Measurements from ENCODE around the gene ABO. TPM values are rescaled to one million over a fixed set of nuclear protein-coding genes. Genes with fewer than 3 reads are reported as not detected.

Gene ABO
- total and polyA plus RNA-seq, 2 of the 8 experiments (the other 6 are each of a cell fraction or from before 2014, with no cell fraction given) = 0.03 TPM; not detected in 1

GRCh38 chr9:133260334-133261102, 14.5 kb downstream of the ABO start:
- H3K4me3 ChIP-seq (ENCODE audit: extremely low read depth in 1 of 4, insufficient read depth in 2 of 4, low read depth in 3 of 4, low read length in 4 of 4) = no peak overlapping the region
- H2AFZ ChIP-seq (ENCODE audit: low read length) = no peak overlapping the region
- H3K23me2 ChIP-seq (ENCODE audit: low read depth, low read length) = no peaks in the 10 kb centered on the region
- TF ChIP-seq SP4 (IDR thresholded peaks at IDR 0.05; ENCODE audit: low read length) (no peak), CEBPB (IDR thresholded peaks at IDR 0.05; ENCODE audit: low read depth, low read length) (no peak), ZNF274 (IDR thresholded peaks at IDR 0.05; ENCODE audit: borderline replicate concordance, extremely low read depth, low read length) (no peak), RAD21 (IDR thresholded peaks at IDR 0.05 in 1 of 2, conservative IDR thresholded peaks at IDR 0.05 in 1 of 2; ENCODE audit: low read depth in 2 of 2, low read length in 2 of 2) (no peak), KDM4A (IDR thresholded peaks at IDR 0.05; ENCODE audit: low read depth, low read length, severe bottlenecking) (no peak), SP1 (IDR thresholded peaks at IDR 0.05; ENCODE audit: low read depth, low read length) (no peak), GABPA (IDR thresholded peaks at IDR 0.05; ENCODE audit: borderline replicate concordance, insufficient read depth, low read length) (no peak)
- CTCF ChIA-PET (ENCODE audit: partially characterized antibody) = no interaction called here
- no peak overlapping the region for H4K8ac ChIP-seq (ENCODE audit: extremely low read depth, insufficient read depth, low read length)
- H3K18ac ChIP-seq (ENCODE audit: extremely low read depth, low read length) = no peak overlapping the region
- no peak overlapping the region for H3K14ac ChIP-seq (ENCODE audit: insufficient read length)
- H3K27ac ChIP-seq (ENCODE audit: low read depth, low read length) = no peak overlapping the region
- no peak overlapping the region for H3K4me2 ChIP-seq (ENCODE audit: insufficient read depth in 1 of 2, low read depth in 2 of 2, low read length in 2 of 2)
- no peak overlapping the region for H2BK20ac ChIP-seq (ENCODE audit: low read length)
- DNase-seq (ENCODE audit: low read depth in 1 of 2, low spot score in 2 of 2) (no peak), FAIRE-seq (no peak)
- no peak overlapping the region for H2BK12ac ChIP-seq (ENCODE audit: low read depth, low read length)
- H3K9ac ChIP-seq (replicated peaks in 1 of 4; ENCODE audit: extremely low read depth in 1 of 4, low read depth in 3 of 4, low read length in 3 of 4) = no peak overlapping the region
- H2AK5ac ChIP-seq (ENCODE audit: low read depth, low read length) = no peak overlapping the region
- POLR2A ChIA-PET (ENCODE audit: partially characterized antibody) = no interaction called here
- no peak overlapping the region for H3K4ac ChIP-seq (replicated peaks; ENCODE audit: insufficient read length, low read depth, low read length)
- H2BK5ac ChIP-seq (ENCODE audit: low read depth, low read length) = no peak overlapping the region
- H3K36me3 ChIP-seq (ENCODE audit: control insufficient read depth in 2 of 4, insufficient read depth in 4 of 4, low read length in 3 of 4) = no peaks in the 10 kb centered on the region
- H2BK120ac ChIP-seq (replicated peaks; ENCODE audit: low read depth, low read length) = no peak overlapping the region
- no peak overlapping the region for H2BK15ac ChIP-seq (ENCODE audit: low read length)
- 89% methylated on average over 9 of the region's 9 CpGs; no CpG with 5 or more reads in 1 of the 2 experiments for WGBS, 2 experiments (ENCODE audit: extremely low coverage in 1 of 2, insufficient coverage in 1 of 2, insufficient read length in 1 of 2, insufficient replicate concordance in 2 of 2, low coverage in 1 of 2, low lambda C conversion rate in 2 of 2, missing lambda C conversion rate in 1 of 2)
- no peaks in the 10 kb centered on the region for H4K20me1 ChIP-seq (replicated peaks in 1 of 2; ENCODE audit: control insufficient read depth in 1 of 2, insufficient read depth in 2 of 2, low read length in 2 of 2)
- H4K5ac ChIP-seq (ENCODE audit: insufficient read length, low read depth, low read length) = no peak overlapping the region
- no peak overlapping the region for H3K56ac ChIP-seq (replicated peaks; ENCODE audit: insufficient read length, low read depth, low read length)
- no peaks in the 10 kb centered on the region for H3K79me2 ChIP-seq (ENCODE audit: control insufficient read depth in 1 of 2, insufficient read depth in 2 of 2, low read length in 2 of 2)
- 0 out of 7 replicates have a peak, but pooled peaks cover 0 to 4% (median 0%) of the 10 kb centered on the region in 4 experiments for H3K27me3 ChIP-seq (replicated peaks in 1 of 4; ENCODE audit: control insufficient read depth in 3 of 4, extremely low read depth in 1 of 4, insufficient read depth in 3 of 4, low read length in 3 of 4)
- peaks cover 0 to 13% (median 4%) of the 10 kb centered on the region in 4 experiments; a peak in 6 of 7 replicates for H3K4me1 ChIP-seq (replicated peaks in 1 of 4; ENCODE audit: control insufficient read depth in 3 of 4, insufficient read depth in 4 of 4, low read length in 3 of 4)
- H4K91ac ChIP-seq (replicated peaks; ENCODE audit: insufficient read length, low read length) = no peak overlapping the region
- H3K9me3 ChIP-seq (ENCODE audit: insufficient read depth in 2 of 2, low read depth in 1 of 2, low read length in 1 of 2) = no peaks in the 10 kb centered on the region
- no peak overlapping the region for H3K23ac ChIP-seq (ENCODE audit: insufficient read length)
- no peaks in the 10 kb centered on the region for H3K79me1 ChIP-seq (ENCODE audit: low read depth, low read length)
